Uterus (tissue), 4 donors: ENCODE data around the gene OPALIN. TPM values are rescaled to one million over a fixed set of nuclear protein-coding genes. Genes with fewer than 3 reads are reported as not detected.

ENCODE experiments used
- DNase-seq, 2 donors: peaks; one replicate each; pipeline ENCODE4 v3.0.0-alpha.2; 2019 to 2020
- H3K27ac ChIP-seq, 2 donors: fragments of 200-600 bp; sonication (generic); 1 replicate in 1 of 2; 2 replicates in 1 of 2; pipeline ENCODE4 v1.5.1; 2016 to 2018
- H3K27me3 ChIP-seq, 2 donors: fragments of 200-600 bp; sonication (generic); one replicate each; pipeline ENCODE4 v1.5.1; 2018 to 2019; ENCODE audit warnings: control low read depth in 1 of 2
- H3K36me3 ChIP-seq, 2 donors: fragments of 200-600 bp; sonication (generic); one replicate each; pipeline ENCODE4 v1.5.1; 2019; ENCODE audit warnings: control low read depth in 1 of 2
- H3K4me1 ChIP-seq, 2 donors: fragments of 200-600 bp; sonication (generic); one replicate each; pipeline ENCODE4 v1.5.1; 2018 to 2019; ENCODE audit warnings: control low read depth in 1 of 2
- H3K4me3 ChIP-seq, 2 donors: fragments of 200-600 bp; sonication (generic); 1 replicate in 1 of 2; 2 replicates in 1 of 2; pipeline ENCODE4 v1.5.1; 2018 to 2019; ENCODE audit warnings: mild to moderate bottlenecking in 1 of 2
- H3K9me3 ChIP-seq, 2 donors: fragments of 200-600 bp; sonication (generic); one replicate each; pipeline ENCODE4 v1.5.1; 2019; ENCODE audit warnings: control low read depth in 1 of 2
- CTCF ChIP-seq, 4 experiments: fragments of 200-600 bp in 2 of 4; fragments of 450-650 bp in 2 of 4; sonication (generic) in 2 of 4; IDR thresholded peaks; one replicate each; pipeline ENCODE4 v1.5.1; 2016 to 2019; ENCODE audit warnings: antibody characterized with exemption in 4 of 4, mild to moderate bottlenecking in 2 of 4, moderate library complexity in 1 of 4
- POLR2A ChIP-seq, 2 donors: fragments of 450-650 bp; IDR thresholded peaks; one replicate each; pipeline ENCODE4 v1.6.1; 2016; ENCODE audit warnings: antibody characterized with exemption in 2 of 2, mild to moderate bottlenecking in 1 of 2, moderate library complexity in 1 of 2
- intact Hi-C: fragments of 100-400 bp; cut with DNase I; formaldehyde crosslinking; loops from one replicate; pipeline ENCODE4 v1.15.1; 2023; ENCODE audit warnings: low total_unique reads
- total RNA-seq, 4 donors: library from RNA; depleted of rRNA in 3 of 4; stranded (reverse); fragments of >200 nt in 3 of 4; gene quantifications; one replicate each; pipeline versions ENCODE4 v1.1.0 to v1.2.4, GENCODE V29; 2014 to 2023
- donor health status: DM: yes; HTN: yes; CAD: no.

The OPALIN gene, protein sequence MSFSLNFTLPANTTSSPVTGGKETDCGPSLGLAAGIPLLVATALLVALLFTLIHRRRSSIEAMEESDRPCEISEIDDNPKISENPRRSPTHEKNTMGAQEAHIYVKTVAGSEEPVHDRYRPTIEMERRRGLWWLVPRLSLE
- not detected for total RNA-seq

GRCh38 chr10:96358851-96359540 is at the start of gene OPALIN:
Gene OPALIN (minus strand): TSS chr10:96359002. CDS start chr10:96358896, 106 bp downstream.
- TF ChIP-seq CTCF (IDR thresholded peaks at IDR 0.05) (no peak), POLR2A (IDR thresholded peaks at IDR 0.05) (no peak)
- Histone ChIP-seq H3K4me3 (no peak within 1 kb of the TSS), H3K4me1 (no peaks in the 10 kb centered on the region), H3K27me3 (peaks cover 0 to 4% of the 10 kb centered on the region in 2 donors), H3K36me3 (no peaks in the 10 kb centered on the region), H3K9me3 (no peaks in the 10 kb centered on the region), H3K27ac (no peak within 1 kb of the TSS)
- intact Hi-C loops = no loop called here
- no peak for DNase-seq

- no peaks in the 10 kb centered on the region for H3K27me3 ChIP-seq
- no peaks in the 10 kb centered on the region for H3K36me3 ChIP-seq
- TF ChIP-seq CTCF (IDR thresholded peaks at IDR 0.05) (no peak), POLR2A (IDR thresholded peaks at IDR 0.05) (no peak)
- H3K27ac ChIP-seq = no peak overlapping the region
- no peak for DNase-seq
- no peak overlapping the region for H3K4me3 ChIP-seq
- no peaks in the 10 kb centered on the region for H3K9me3 ChIP-seq
- intact Hi-C loops = no loop called here
- H3K4me1 ChIP-seq = no peaks in the 10 kb centered on the region
Measured at GRCh38 chr10:96408201-96408600, 49.4 kb upstream of the OPALIN start.

DNA sequence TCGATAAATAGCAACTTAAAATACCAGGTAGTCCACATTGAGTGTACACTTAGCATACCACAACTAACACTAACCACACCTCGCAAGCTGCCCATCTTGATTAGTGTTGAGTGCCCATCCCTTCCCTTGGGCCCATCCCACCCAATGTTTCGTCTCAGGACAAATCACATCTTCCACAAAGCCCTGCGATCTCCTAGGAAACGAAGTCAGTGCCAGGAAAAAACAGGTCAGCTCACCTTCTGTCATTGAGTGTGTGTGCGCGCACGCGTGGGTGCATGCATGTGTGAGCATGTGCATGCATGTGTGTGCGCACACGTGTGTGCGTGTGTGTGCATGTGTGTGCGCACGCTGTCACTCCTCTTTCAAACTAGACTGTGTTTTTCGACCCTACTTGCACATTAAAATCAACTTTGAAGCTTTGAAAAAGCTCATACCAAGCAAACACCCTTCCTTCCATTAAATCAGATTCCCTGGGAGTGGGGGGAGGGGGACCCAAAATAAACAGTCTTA is 48.8 kb upstream of the OPALIN start:
- H3K36me3 ChIP-seq = no peaks in the 10 kb centered on the region
- no peak for DNase-seq
- no peak overlapping the region for H3K4me3 ChIP-seq
- intact Hi-C loops = no loop called here
- H3K27ac ChIP-seq = no peak overlapping the region
- no peaks in the 10 kb centered on the region for H3K27me3 ChIP-seq
- H3K9me3 ChIP-seq = no peaks in the 10 kb centered on the region
- no peaks in the 10 kb centered on the region for H3K4me1 ChIP-seq
- TF ChIP-seq CTCF (IDR thresholded peaks at IDR 0.05) (no peak), POLR2A (IDR thresholded peaks at IDR 0.05) (no peak)

GRCh38 chr10:96406091-96406490 is 47.3 kb upstream of the OPALIN start:
- Histone ChIP-seq H3K4me3 (no peak overlapping the region), H3K36me3 (no peaks in the 10 kb centered on the region), H3K27ac (no peak overlapping the region), H3K4me1 (no peaks in the 10 kb centered on the region), H3K9me3 (no peaks in the 10 kb centered on the region), H3K27me3 (no peaks in the 10 kb centered on the region)
- intact Hi-C loops = no loop called here
- no peak for DNase-seq
- TF ChIP-seq CTCF (IDR thresholded peaks at IDR 0.05) (no peak), POLR2A (IDR thresholded peaks at IDR 0.05) (no peak)
